GM21515 (cell line): Measurements from ENCODE around the gene CREBZF.
A peak's percentile ranks its signal among the peaks of the same experiment; 100 is the strongest.
"Not testable (repeated sequence)": the region's sequence is repeated elsewhere in the genome, so short reads cannot be mapped to it uniquely, and the experiment has no call there.

Source experiments
- ATAC-seq: cut with Tn5 transposase; IDR thresholded peaks from one replicate; pipeline ENCODE4 v1.9.1; 2021; ENCODE audit not compliant: unreplicated experiment

The CREBZF gene

DNA sequence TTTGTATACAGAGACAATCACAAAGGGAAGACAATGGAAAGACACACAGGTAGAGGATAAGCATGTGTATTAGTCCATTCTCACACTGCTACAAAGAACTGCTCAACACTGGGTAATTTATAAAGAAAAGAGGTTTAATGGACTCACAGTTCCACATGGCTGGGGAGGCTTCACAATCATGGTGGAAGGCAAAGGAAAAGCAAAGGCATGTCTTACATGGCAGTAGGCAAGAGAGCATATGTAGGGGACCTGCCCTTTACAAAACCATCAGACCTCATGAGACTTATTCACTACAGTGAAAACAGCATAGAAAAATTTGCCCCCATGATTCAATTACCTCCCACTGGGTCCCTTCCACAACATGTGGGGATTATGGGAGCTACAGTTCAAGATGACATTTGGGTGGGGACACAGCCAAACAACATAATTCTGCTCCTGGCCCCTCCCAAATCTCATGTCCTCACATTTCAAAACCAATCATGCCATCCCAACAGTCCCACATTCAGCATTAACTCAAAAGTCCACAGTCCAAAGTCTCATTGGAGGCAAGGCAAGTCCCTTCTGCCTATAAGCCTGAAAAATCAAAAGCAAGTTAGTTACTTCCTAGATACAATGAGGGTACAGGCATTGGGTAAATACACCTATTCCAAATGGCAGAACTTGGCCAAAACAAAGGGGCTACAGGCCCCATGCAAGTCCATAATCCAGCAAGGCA lies 6.2 kb upstream of the CREBZF start:
- ATAC-seq = not testable (repeated sequence)

GRCh38 chr11:85668157-85668556 lies 3.2 kb upstream of the CREBZF start:
- no peak for ATAC-seq

- no peak for ATAC-seq
These were observed 1.8 kb upstream of the CREBZF start for GRCh38 chr11:85666687-85667086.

- ATAC-seq = no peak
These were observed 804 bp upstream of the CREBZF start for GRCh38 chr11:85665733-85666132.

DNA sequence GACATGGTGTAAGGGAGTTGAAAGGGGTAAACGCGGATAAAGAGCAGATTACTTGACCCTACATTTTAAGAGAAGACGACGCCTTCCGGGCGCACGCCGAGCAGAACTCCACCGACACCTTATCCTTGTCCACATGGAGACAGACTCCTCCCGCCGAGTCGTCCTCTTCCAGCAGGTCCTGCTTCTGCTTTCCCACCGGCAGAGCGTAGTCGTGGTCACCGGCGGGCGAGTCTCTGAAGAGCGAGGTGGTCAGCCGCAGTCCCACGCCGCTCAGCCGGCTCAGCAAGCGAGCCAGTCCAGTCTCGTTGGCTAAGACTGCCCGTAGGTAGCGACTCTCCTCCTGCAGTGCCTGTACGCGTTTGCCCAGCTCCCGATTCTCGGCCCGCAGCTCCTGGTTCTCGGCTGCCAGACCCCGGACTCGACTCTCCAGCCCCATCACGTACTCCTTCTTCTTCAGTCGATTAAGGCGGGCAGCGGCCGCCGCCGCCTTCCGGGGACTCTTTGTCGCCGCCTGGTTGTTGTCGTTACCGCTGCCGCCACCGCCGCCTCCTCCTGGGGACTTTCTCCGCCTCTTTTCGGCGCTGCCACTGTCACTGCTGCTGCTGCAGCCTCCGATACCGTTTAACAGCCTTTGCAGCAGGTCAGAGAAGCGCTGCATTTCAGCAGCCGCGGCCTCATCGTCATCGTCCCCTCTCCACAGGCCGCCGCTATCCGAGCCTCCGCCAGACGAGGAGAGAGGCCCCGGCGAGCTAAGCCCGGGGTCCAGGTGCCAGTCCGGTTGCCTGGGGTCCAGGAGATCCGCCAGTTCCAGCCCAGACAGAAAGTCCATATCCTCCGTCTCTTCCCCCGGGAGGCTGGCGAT lies 945 bp downstream of the CREBZF start:
- peak; percentile 77 for ATAC-seq

GRCh38 chr11:85663080-85663752 lies 1.7 kb downstream of the CREBZF start:
- ATAC-seq = no peak

GRCh38 chr11:85661972-85662664 lies 2.8 kb downstream of the CREBZF start:
- no peak for ATAC-seq

GRCh38 chr11:85658180-85658579 lies 6.7 kb downstream of the CREBZF start:
- ATAC-seq = no peak

GRCh38 chr11:85656777-85657176 lies 8.2 kb downstream of the CREBZF start:
- no peak for ATAC-seq

- not testable (repeated sequence) for ATAC-seq
These were observed 10.6 kb downstream of the CREBZF start for GRCh38 chr11:85654343-85654742.

DNA sequence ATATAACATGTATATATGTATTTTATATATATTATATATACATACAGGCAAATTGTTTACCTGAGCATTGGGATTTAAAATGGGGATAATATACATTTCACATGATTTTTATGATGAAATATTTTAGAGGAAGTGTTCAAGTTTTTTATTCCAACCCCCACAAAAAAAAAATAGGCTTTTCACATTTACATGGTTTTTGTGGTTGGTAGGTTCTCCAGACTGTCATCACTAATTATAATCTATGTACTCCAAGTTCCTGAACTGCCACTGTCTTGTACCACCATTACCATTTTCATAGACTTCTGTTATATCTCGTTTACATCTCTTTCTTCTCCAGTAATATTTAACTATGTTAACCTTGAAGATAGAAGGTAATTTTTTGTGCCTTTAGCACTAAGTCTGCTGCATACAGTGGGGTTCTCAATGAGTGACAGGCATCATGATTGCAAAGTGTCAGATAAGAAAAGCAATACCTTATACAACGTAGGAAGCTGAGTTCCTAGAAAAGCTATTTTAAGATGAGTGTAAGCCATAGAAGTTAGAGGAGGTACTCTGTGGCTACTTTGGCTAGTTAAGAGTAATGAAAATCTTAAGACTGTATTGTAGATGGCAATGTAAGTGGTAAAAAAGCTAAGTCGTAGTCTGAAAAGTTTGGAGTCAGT lies 12.0 kb downstream of the CREBZF start:
- ATAC-seq = no peak

- ATAC-seq = no peak
These were observed 13.8 kb downstream of the CREBZF start for GRCh38 chr11:85651118-85651517.

- peak; percentile 100 for ATAC-seq
These were observed 17.2 kb downstream of the CREBZF start, which contains the start of gene TMEM126A for GRCh38 chr11:85647604-85648299. Gene TMEM126A (plus strand): TSS chr11:85647967. CDS start chr11:85650256, 2,289 bp downstream.

DNA sequence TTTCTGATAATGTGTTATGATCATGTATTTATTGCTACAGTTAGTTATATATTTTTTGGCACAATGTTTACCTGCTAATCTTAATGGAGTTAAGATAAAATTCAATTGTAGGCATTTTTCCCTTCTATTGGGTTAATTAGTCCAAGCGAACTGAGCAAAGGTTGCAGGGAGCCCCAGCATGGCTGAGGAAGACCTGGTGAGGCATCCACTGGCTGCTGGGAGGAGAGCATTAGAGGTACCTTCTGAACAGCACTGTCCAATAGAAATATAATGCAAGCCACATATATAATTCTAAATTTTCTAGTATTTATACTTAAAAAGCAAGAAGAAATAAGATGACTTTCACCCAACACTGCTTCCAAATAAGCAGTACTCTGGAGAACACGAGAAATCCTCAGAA lies 17.9 kb downstream of the CREBZF start:
- peak; percentile 10 for ATAC-seq

DNA sequence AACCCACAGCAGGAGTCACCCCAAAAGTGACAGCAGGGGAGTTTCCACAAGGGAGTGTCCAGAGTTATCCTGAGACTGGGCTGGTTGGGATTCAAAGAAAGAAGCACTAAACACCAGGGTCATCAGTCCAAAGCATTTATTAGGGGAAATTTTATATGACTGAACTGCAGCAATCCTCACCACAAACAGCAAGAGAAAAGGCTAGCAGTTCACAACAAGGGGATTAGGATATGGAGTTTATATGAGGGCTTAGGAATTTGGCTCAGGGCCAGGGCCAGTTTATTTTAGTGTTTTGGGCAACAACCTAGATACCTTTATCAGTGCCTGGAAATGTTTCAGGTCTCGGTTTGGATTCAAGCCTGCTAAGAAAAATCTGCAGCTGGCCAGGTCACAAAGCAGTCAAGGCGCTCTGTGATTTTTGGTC lies 21.7 kb downstream of the CREBZF start:
- ATAC-seq = no peak

GRCh38 chr11:85634747-85635146 lies 30.2 kb downstream of the CREBZF start:
- ATAC-seq = no peak

GRCh38 chr11:85628771-85629341 lies 36.1 kb downstream of the CREBZF start:
- peak; percentile 9 for ATAC-seq

- peak; percentile 99 for ATAC-seq
These were observed 36.7 kb downstream of the CREBZF start, which contains the start of gene TMEM126B for GRCh38 chr11:85627998-85628770. Gene TMEM126B (plus strand): TSS chr11:85628593. CDS start chr11:85628608, 15 bp downstream.
